ENCODE data around the gene CALY. TPM values are rescaled to one million over a fixed set of nuclear protein-coding genes. Genes with fewer than 3 reads are reported as not detected.
"Not testable (repeated sequence)": the region's sequence is repeated elsewhere in the genome, so short reads cannot be mapped to it uniquely, and the experiment has no call there.

CALY gene
- total RNA-seq, 1 donor from 2014 or later = 19.8 TPM

- Mint-ChIP-seq H3K9me3 (ENCODE audit: unreplicated experiment) (peaks cover 6% of the 10 kb centered on the region), H3K27ac (ENCODE audit: unreplicated experiment) (no peak overlapping the region), H3K27me3 (ENCODE audit: unreplicated experiment) (peaks cover 8% of the 10 kb centered on the region), H3K36me3 (ENCODE audit: unreplicated experiment) (peaks cover 8% of the 10 kb centered on the region), H3K4me3 (ENCODE audit: unreplicated experiment) (no peak overlapping the region), H3K4me1 (ENCODE audit: low read depth, unreplicated experiment) (peaks cover 2% of the 10 kb centered on the region)
- no peak for DNase-seq
- no peak for TF ChIP-seq CTCF (IDR thresholded peaks at IDR 0.05; ENCODE audit: partially characterized antibody, unreplicated experiment)
Measured at GRCh38 chr10:133370030-133370786, 33.5 kb upstream of the CALY start.

GRCh38 chr10:133368153-133368552 lies 31.5 kb upstream of the CALY start:
- no peak for TF ChIP-seq CTCF (IDR thresholded peaks at IDR 0.05; ENCODE audit: partially characterized antibody, unreplicated experiment)
- Mint-ChIP-seq H3K27ac (ENCODE audit: unreplicated experiment) (no peak overlapping the region), H3K36me3 (ENCODE audit: unreplicated experiment) (peaks cover 5% of the 10 kb centered on the region), H3K4me1 (ENCODE audit: low read depth, unreplicated experiment) (no peaks in the 10 kb centered on the region), H3K4me3 (ENCODE audit: unreplicated experiment) (no peak overlapping the region), H3K27me3 (ENCODE audit: unreplicated experiment) (no peaks in the 10 kb centered on the region), H3K9me3 (ENCODE audit: unreplicated experiment) (no peaks in the 10 kb centered on the region)
- DNase-seq = no peak

- not testable (repeated sequence) for H3K36me3 Mint-ChIP-seq (ENCODE audit: unreplicated experiment)
Measured at GRCh38 chr10:133367461-133367860, 30.8 kb upstream of the CALY start.

GRCh38 chr10:133366751-133367150 lies 30.1 kb upstream of the CALY start:
- H3K4me1 Mint-ChIP-seq (ENCODE audit: low read depth, unreplicated experiment) = no peaks in the 10 kb centered on the region
- peaks cover 3% of the 10 kb centered on the region for H3K27me3 Mint-ChIP-seq (ENCODE audit: unreplicated experiment)
- no peak for TF ChIP-seq CTCF (IDR thresholded peaks at IDR 0.05; ENCODE audit: partially characterized antibody, unreplicated experiment)
- peaks cover 10% of the 10 kb centered on the region for H3K36me3 Mint-ChIP-seq (ENCODE audit: unreplicated experiment)
- H3K27ac Mint-ChIP-seq (ENCODE audit: unreplicated experiment) = no peak overlapping the region
- no peak overlapping the region for H3K4me3 Mint-ChIP-seq (ENCODE audit: unreplicated experiment)
- no peak for DNase-seq
- peaks cover 5% of the 10 kb centered on the region for H3K9me3 Mint-ChIP-seq (ENCODE audit: unreplicated experiment)

More at GRCh38 chr10:133367461-133367860, 30.8 kb upstream of the CALY start:
- not testable (repeated sequence) for H3K4me1 Mint-ChIP-seq (ENCODE audit: low read depth, unreplicated experiment); H3K4me3 Mint-ChIP-seq (ENCODE audit: unreplicated experiment); H3K27me3 Mint-ChIP-seq (ENCODE audit: unreplicated experiment); H3K27ac Mint-ChIP-seq (ENCODE audit: unreplicated experiment); DNase-seq; H3K9me3 Mint-ChIP-seq (ENCODE audit: unreplicated experiment)

- Mint-ChIP-seq H3K27me3 (ENCODE audit: unreplicated experiment) (peaks cover 3% of the 10 kb centered on the region), H3K36me3 (ENCODE audit: unreplicated experiment) (peaks cover 15% of the 10 kb centered on the region), H3K27ac (ENCODE audit: unreplicated experiment) (no peak overlapping the region), H3K4me1 (ENCODE audit: low read depth, unreplicated experiment) (no peaks in the 10 kb centered on the region), H3K9me3 (ENCODE audit: unreplicated experiment) (peaks cover 5% of the 10 kb centered on the region), H3K4me3 (ENCODE audit: unreplicated experiment) (no peak overlapping the region)
- no peak for DNase-seq
- TF ChIP-seq CTCF (IDR thresholded peaks at IDR 0.05; ENCODE audit: partially characterized antibody, unreplicated experiment) = no peak
Measured at GRCh38 chr10:133366130-133366478, 29.4 kb upstream of the CALY start.
